H9 (cell line): Measurements from ENCODE around the gene PAQR5. TPM values are rescaled to one million over a fixed set of nuclear protein-coding genes. Genes with fewer than 3 reads are reported as not detected.

ENCODE experiments used
- DNase-seq: peaks from one replicate; pipeline ENCODE4 v3.0.0-alpha.2; 2017
- H2AFZ ChIP-seq: one replicate; pipeline ENCODE4 v1.6.1; 2013; ENCODE audit warnings: mild to moderate bottlenecking, low read length, control low read depth, moderate library complexity
- H2AK5ac ChIP-seq: 2 replicates; pipeline ENCODE4 v1.6.1; 2013; ENCODE audit warnings: low read length, control low read depth, mixed read lengths; ENCODE audit not compliant: insufficient read length
- H2BK120ac ChIP-seq: one replicate; pipeline ENCODE4 v1.6.1; 2013; ENCODE audit warnings: low read depth, mild to moderate bottlenecking, low read length, control low read depth, inconsistent platforms; ENCODE audit not compliant: poor library complexity, severe bottlenecking
- H2BK12ac ChIP-seq: 2 replicates; pipeline ENCODE4 v1.6.1; 2013; ENCODE audit warnings: low read length, control low read depth, mixed read lengths, low read depth; ENCODE audit not compliant: insufficient read length
- H2BK15ac ChIP-seq: 2 replicates; pipeline ENCODE4 v1.6.1; 2013; ENCODE audit warnings: low read depth, low read length, control low read depth
- H2BK20ac ChIP-seq: one replicate; pipeline ENCODE4 v1.6.1; 2013; ENCODE audit warnings: low read depth, mild to moderate bottlenecking, low read length, control low read depth, inconsistent platforms; ENCODE audit not compliant: poor library complexity, severe bottlenecking
- H2BK5ac ChIP-seq: 2 replicates; pipeline ENCODE4 v1.6.1; 2013; ENCODE audit warnings: low read length, control low read depth, mixed read lengths; ENCODE audit not compliant: insufficient read length
- H3K14ac ChIP-seq: 2 replicates; pipeline ENCODE4 v1.6.1; 2013; ENCODE audit warnings: low read length, control low read depth; ENCODE audit not compliant: insufficient read depth
- H3K18ac ChIP-seq: 2 replicates; pipeline ENCODE4 v1.6.1; 2013; ENCODE audit warnings: low read depth, mild to moderate bottlenecking, mixed read lengths, low read length, control low read depth; ENCODE audit not compliant: insufficient read length
- H3K23ac ChIP-seq: 2 replicates; pipeline ENCODE4 v1.6.1; 2013; ENCODE audit warnings: low read length, control low read depth, mixed read lengths, low read depth; ENCODE audit not compliant: insufficient read length
- H3K23me2 ChIP-seq: 2 replicates; pipeline ENCODE4 v1.6.1; 2013; ENCODE audit warnings: low read depth, mild to moderate bottlenecking, mixed read lengths, low read length, control low read depth; ENCODE audit not compliant: insufficient read length, poor library complexity, severe bottlenecking
- H3K27ac ChIP-seq: 2 replicates; pipeline ENCODE4 v1.5.1; 2013; ENCODE audit warnings: low read length, control low read depth, mixed read lengths, low read depth; ENCODE audit not compliant: insufficient read length
- H3K27me3 ChIP-seq: 2 replicates; pipeline ENCODE4 v1.6.1; 2013; ENCODE audit warnings: low read length, control low read depth, inconsistent platforms; ENCODE audit not compliant: insufficient read depth
- H3K4ac ChIP-seq: 2 replicates; pipeline ENCODE4 v1.6.1; 2013; ENCODE audit warnings: low read depth, mild to moderate bottlenecking, control low read depth, inconsistent platforms, low read length, moderate library complexity
- H3K4me1 ChIP-seq: 2 replicates; pipeline ENCODE4 v1.6.1; 2013; ENCODE audit warnings: low read length, control low read depth, inconsistent platforms; ENCODE audit not compliant: insufficient read depth
- H3K4me2 ChIP-seq: 2 replicates; pipeline ENCODE4 v1.6.1; 2013; ENCODE audit warnings: low read length, control low read depth, mixed read lengths; ENCODE audit not compliant: insufficient read length, insufficient read depth
- H3K56ac ChIP-seq: 2 replicates; pipeline ENCODE4 v1.6.1; 2013; ENCODE audit warnings: low read depth, mild to moderate bottlenecking, mixed read lengths, low read length, control low read depth; ENCODE audit not compliant: insufficient read length
- H3K79me1 ChIP-seq: 2 replicates; pipeline ENCODE4 v1.6.1; 2013; ENCODE audit warnings: low read depth, mild to moderate bottlenecking, moderate library complexity, low read length, control low read depth, inconsistent platforms; ENCODE audit not compliant: insufficient read depth, poor library complexity, severe bottlenecking
- H3K79me2 ChIP-seq: 2 replicates; pipeline ENCODE4 v1.6.1; 2013; ENCODE audit warnings: low read length, control low read depth, inconsistent platforms; ENCODE audit not compliant: insufficient read depth
- H3K9ac ChIP-seq: 2 replicates; pipeline ENCODE4 v1.6.1; 2013; ENCODE audit warnings: low read length, control low read depth, mixed read lengths; ENCODE audit not compliant: insufficient read length; ENCODE audit errors: extremely low read depth
- H3K9me3 ChIP-seq: one replicate; pipeline ENCODE4 v1.6.1; 2013; ENCODE audit warnings: low read depth, low read length, inconsistent platforms; ENCODE audit not compliant: control insufficient read depth
- H3T11ph ChIP-seq: one replicate; pipeline ENCODE4 v1.6.1; 2013; ENCODE audit warnings: mild to moderate bottlenecking, low read length, control low read depth, inconsistent platforms
- H4K20me1 ChIP-seq: one replicate; pipeline ENCODE4 v1.6.1; 2013; ENCODE audit not compliant: control insufficient read depth, insufficient read length, insufficient read depth
- H4K5ac ChIP-seq: 2 replicates; pipeline ENCODE4 v1.6.1; 2013; ENCODE audit warnings: low read depth, mild to moderate bottlenecking, mixed read lengths, low read length, control low read depth; ENCODE audit not compliant: insufficient read length
- H4K8ac ChIP-seq: replicated peaks from 2 replicates; pipeline ENCODE4 v1.6.1; 2013; ENCODE audit warnings: low read length, control low read depth, mixed read lengths, low read depth; ENCODE audit not compliant: insufficient read length
- H4K91ac ChIP-seq: 2 replicates; pipeline ENCODE4 v1.6.1; 2013; ENCODE audit warnings: low read depth, mild to moderate bottlenecking, moderate library complexity, mixed read lengths, low read length, control low read depth; ENCODE audit not compliant: insufficient read length
- H3K27ac Mint-ChIP-seq, 3 experiments: 2 replicates in 2 of 3; 3 replicates in 1 of 3; pipeline ENCODE4 v1.8.0; 2020 to 2021; ENCODE audit warnings: mixed read lengths in 3 of 3, mild to moderate bottlenecking in 1 of 3, moderate library complexity in 1 of 3
- H3K27me3 Mint-ChIP-seq: 2 replicates; pipeline ENCODE4 v1.8.0; 2021; ENCODE audit warnings: low read depth, mild to moderate bottlenecking, moderate library complexity, mixed read lengths
- H3K36me3 Mint-ChIP-seq, 3 experiments: 2 replicates in 2 of 3; 3 replicates in 1 of 3; pipeline ENCODE4 v1.8.0; 2020 to 2021; ENCODE audit warnings: low read depth in 3 of 3, mixed read lengths in 3 of 3; ENCODE audit not compliant: insufficient read depth in 1 of 3
- H3K4me1 Mint-ChIP-seq, 2 experiments: 2 replicates each; pipeline ENCODE4 v1.8.0; 2020; ENCODE audit warnings: mixed read lengths in 2 of 2
- H3K4me3 Mint-ChIP-seq, 2 experiments: 2 replicates in 1 of 2; 3 replicates in 1 of 2; pipeline ENCODE4 v1.8.0; 2020 to 2021; ENCODE audit warnings: mild to moderate bottlenecking in 2 of 2, mixed read lengths in 2 of 2, moderate library complexity in 1 of 2
- H3K9me3 Mint-ChIP-seq, 2 experiments: 2 replicates in 1 of 2; 3 replicates in 1 of 2; pipeline ENCODE4 v1.8.0; 2020; ENCODE audit warnings: mild to moderate bottlenecking in 2 of 2, mixed read lengths in 2 of 2, moderate library complexity in 1 of 2
- WGBS: extraction: QIAGEN DNeasy Blood & Tissue Kit; methylation state at CpG from one replicate; pipeline ENCODE4 v1.1.7; 2013; ENCODE audit warnings: missing lambda C conversion rate, low lambda C conversion rate, mixed read lengths; ENCODE audit not compliant: insufficient read length; ENCODE audit errors: extremely low coverage; 5-methylcytosine and 5-hydroxymethylcytosine counted together
- total RNA-seq: library from RNA; stranded (reverse); gene quantifications from 2 replicates; pipeline ENCODE4 v1.2.1, GENCODE V29; 2021
- TF ChIP-seq, protein P1 (sequence below): fragments of 200-600 bp; sonication (generic); conservative IDR thresholded peaks from 3 replicates; pipeline ENCODE4 v1.8.0; 2021; ENCODE audit warnings: antibody characterized with exemption, mild to moderate bottlenecking

The PAQR5 gene
- total RNA-seq, 1 experiment from 2014 or later = 1.6 TPM

DNA sequence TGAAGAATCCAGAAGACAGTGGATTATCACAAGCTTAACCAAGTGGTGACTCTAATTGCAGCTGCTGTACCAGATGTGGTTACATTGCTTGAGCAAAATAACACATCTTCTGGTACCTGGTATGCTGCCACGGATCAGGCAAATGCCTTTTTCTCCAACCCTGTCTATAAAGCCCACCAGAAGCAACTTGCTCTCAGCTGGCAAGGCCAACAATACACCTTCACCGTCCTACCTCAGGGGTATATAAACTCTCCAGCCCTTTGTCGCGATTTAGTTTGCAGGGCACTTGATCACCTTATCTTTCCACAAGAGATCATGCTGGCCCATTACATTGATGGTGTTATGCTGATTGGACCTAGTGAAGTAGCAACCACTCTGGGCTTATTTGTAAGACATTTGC lies 52.6 kb downstream of the PAQR5 start:
- H4K20me1 ChIP-seq = no peaks in the 10 kb centered on the region
- no peaks in the 10 kb centered on the region; a peak in 2 of 7 replicates for H3K36me3 Mint-ChIP-seq
- H3K9ac ChIP-seq = no peak overlapping the region
- no peaks in the 10 kb centered on the region for H3K9me3 Mint-ChIP-seq
- no peak overlapping the region for H3K4me3 Mint-ChIP-seq
- H3K4me2 ChIP-seq = no peak overlapping the region
- H2BK12ac ChIP-seq = no peak overlapping the region
- no peaks in the 10 kb centered on the region for H3K4me1 ChIP-seq
- no peak overlapping the region for H2BK15ac ChIP-seq
- no peak overlapping the region for H4K91ac ChIP-seq
- TF ChIP-seq, protein P1, sequence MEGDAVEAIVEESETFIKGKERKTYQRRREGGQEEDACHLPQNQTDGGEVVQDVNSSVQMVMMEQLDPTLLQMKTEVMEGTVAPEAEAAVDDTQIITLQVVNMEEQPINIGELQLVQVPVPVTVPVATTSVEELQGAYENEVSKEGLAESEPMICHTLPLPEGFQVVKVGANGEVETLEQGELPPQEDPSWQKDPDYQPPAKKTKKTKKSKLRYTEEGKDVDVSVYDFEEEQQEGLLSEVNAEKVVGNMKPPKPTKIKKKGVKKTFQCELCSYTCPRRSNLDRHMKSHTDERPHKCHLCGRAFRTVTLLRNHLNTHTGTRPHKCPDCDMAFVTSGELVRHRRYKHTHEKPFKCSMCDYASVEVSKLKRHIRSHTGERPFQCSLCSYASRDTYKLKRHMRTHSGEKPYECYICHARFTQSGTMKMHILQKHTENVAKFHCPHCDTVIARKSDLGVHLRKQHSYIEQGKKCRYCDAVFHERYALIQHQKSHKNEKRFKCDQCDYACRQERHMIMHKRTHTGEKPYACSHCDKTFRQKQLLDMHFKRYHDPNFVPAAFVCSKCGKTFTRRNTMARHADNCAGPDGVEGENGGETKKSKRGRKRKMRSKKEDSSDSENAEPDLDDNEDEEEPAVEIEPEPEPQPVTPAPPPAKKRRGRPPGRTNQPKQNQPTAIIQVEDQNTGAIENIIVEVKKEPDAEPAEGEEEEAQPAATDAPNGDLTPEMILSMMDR = no peak
- H3K56ac ChIP-seq = no peak overlapping the region
- H3K9me3 ChIP-seq = no peaks in the 10 kb centered on the region
- no peak overlapping the region for H3K4ac ChIP-seq
- H3K27me3 ChIP-seq = no peaks in the 10 kb centered on the region
- H2AFZ ChIP-seq = no peak overlapping the region
- H3K23me2 ChIP-seq = no peaks in the 10 kb centered on the region
- H2AK5ac ChIP-seq = no peak overlapping the region
- H2BK20ac ChIP-seq = no peak overlapping the region
- H3T11ph ChIP-seq = no peak overlapping the region
- H3K27ac Mint-ChIP-seq = no peak overlapping the region
- no peaks in the 10 kb centered on the region for H3K4me1 Mint-ChIP-seq
- no peak overlapping the region for H3K23ac ChIP-seq
- no CpG with 5 or more reads among the region's 4 CpGs for WGBS
- H2BK120ac ChIP-seq = no peak overlapping the region
- H4K5ac ChIP-seq = no peak overlapping the region
- no peak overlapping the region for H4K8ac ChIP-seq
- H3K27me3 Mint-ChIP-seq = peaks cover 1% of the 10 kb centered on the region
- H2BK5ac ChIP-seq = no peak overlapping the region
- H3K79me1 ChIP-seq = no peaks in the 10 kb centered on the region
- H3K18ac ChIP-seq = no peak overlapping the region
- no peak overlapping the region for H3K14ac ChIP-seq
- no peak overlapping the region for H3K27ac ChIP-seq
- DNase-seq = no peak
- H3K79me2 ChIP-seq = no peaks in the 10 kb centered on the region
